HG03025 (cell line): ENCODE data around the gene SPG11.

Experiments used
- ATAC-seq: cut with Tn5 transposase; IDR thresholded peaks from one replicate; pipeline ENCODE4 v1.9.1; 2021; ENCODE audit warnings: mild to moderate bottlenecking, moderate library complexity; ENCODE audit not compliant: unreplicated experiment, low FRiP score

Gene SPG11

GRCh38 chr15:44529864-44530604 is 133.4 kb downstream of the SPG11 start:
- ATAC-seq, result no peak

DNA sequence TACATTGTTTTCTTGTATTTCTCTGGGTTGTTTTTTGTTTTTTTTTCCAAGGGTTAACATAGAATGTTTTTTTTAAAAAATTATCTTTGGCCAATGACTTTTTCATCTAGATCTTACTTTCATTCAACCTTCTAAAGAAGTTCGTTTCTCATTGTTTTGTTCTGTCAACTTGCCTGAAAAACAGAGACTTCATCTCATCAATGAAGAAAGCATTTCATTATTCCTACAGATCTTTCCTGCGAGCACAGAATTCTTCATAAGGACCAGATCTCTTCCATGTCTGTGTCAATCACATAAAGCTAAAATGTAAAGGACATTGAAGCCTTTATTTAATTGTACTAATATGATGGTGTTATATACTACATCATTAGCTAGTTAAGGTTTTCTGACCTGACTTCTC is 136.2 kb downstream of the SPG11 start:
- no peak for ATAC-seq

- no peak for ATAC-seq
These were observed 138.4 kb downstream of the SPG11 start for GRCh38 chr15:44525018-44525417.

GRCh38 chr15:44519537-44519936 is 143.9 kb downstream of the SPG11 start:
- ATAC-seq, result no peak

- no peak for ATAC-seq
These were observed 147.0 kb downstream of the SPG11 start for GRCh38 chr15:44516436-44516835.
